Stimulated activated CD4-positive, alpha-beta T cell treated with anti-CD3 and anti-CD28 coated beads, TNF-alpha, amount 100 ng/mL, for 4 hours (primary cell): ENCODE results near the gene RANBP1.
A peak's percentile ranks its signal among the peaks of the same experiment; 100 is the strongest.

ENCODE experiments used
- DNase-seq, 3 experiments: peaks; one replicate each; pipeline ENCODE4 v3.0.0-alpha.2; 2020; ENCODE audit warnings: low read depth in 3 of 3

The RANBP1 gene

GRCh38 chr22:20123366-20124082 is 7.6 kb downstream of the RANBP1 start:
- no peak for DNase-seq

- no peak for DNase-seq
These were observed 8.3 kb downstream of the RANBP1 start for GRCh38 chr22:20124083-20124787.

- no peak for DNase-seq
These were observed 9.6 kb downstream of the RANBP1 start for GRCh38 chr22:20125201-20126174.

- no peak for DNase-seq
These were observed 10.6 kb downstream of the RANBP1 start for GRCh38 chr22:20126284-20127029.

GRCh38 chr22:20127318-20127868 is 11.5 kb downstream of the RANBP1 start:
- DNase-seq: no peak

DNA sequence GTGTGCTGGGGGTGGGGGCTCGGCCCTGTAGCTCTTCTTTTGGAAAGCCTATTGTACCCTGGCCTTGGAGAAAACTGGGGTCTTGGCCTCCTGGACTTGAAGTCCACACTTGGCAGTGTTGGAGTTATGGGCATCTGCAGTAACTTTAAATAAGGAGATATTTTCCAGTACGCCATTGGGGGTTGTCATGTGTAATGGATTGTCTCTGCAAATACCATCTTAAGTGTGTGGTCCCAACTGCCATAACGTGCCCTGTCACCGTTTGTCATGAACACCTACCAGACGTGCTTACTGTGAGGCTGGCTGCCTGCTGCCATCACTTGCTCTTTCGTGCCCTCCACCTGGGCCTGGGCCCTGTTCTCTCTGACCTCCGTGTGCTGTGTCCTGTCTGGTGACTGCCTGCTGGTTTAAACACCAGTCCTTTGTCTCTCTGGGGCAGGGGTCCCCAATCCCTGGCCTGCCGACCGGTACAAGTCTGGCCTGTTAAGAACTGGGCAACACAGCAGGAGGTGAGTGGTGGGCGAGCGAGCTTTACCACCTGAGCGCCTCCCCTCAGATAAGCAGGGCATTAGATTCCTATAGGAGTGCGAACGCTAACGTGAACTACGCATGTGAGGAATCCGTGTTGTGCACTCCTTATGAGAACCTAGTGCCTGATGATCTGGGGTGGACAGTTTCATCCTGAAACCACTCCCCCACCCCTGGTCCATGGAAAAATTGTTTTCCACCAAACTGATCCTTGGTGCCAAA is 12.1 kb downstream of the RANBP1 start:
- DNase-seq: no peak

- DNase-seq: no peak
These were observed 12.7 kb downstream of the RANBP1 start for GRCh38 chr22:20128619-20128901.

DNA sequence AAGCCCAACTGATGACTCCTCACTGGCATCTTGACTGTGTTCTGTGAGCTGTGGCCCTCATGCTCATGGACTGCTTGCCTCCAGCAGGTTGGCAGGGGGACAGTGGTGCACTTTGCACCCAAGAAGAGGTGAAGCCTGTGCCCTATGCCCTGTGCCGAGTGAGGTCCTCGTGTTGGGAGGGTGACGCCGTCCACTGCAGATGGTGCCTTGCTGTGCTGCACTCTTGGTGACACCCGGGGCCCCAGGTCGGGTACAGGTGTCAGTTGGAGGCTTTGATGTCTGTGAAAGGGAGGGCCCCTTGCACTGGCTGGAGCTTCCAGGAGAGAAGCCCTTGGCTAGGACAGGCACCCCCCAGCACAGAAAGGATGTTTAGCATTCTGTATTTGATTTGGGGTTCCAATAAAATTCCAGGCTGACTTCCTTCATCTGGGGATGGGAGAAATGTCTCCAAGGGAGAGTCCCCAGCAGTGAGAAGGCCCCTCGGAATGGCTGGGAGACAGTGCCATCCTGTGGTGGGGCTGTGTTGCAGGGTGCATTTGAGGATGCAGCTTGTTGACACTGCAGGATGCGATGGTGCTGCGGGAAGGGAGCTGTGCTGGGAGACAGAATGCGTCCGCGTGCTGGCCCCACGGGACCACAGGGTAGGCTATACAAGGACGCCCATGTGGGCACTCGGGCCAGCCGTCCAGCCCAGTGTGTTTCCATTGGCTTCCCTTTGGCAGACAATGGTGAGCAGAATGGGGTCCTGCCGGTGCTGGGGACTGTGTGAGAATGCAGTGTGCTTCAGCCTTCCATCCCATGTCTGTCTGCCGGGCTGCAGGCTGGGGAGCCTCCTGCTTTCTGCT is 13.2 kb downstream of the RANBP1 start:
- DNase-seq: peak; percentile 29 to 37 (median 32)

DNA sequence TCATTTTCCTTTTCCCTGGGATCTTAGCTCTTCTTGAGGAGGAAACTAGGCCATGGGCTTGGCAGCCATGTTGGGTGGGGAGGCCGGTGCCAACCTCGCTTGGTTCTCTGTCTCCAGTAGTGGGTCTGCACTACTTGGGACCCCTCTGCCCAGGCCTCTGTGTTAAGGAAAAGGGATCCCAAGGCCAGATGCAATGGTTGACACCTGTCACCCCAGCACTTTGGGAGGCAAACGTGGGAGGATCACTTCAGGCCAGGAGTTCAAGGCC is 13.8 kb downstream of the RANBP1 start:
- no peak for DNase-seq

DNA sequence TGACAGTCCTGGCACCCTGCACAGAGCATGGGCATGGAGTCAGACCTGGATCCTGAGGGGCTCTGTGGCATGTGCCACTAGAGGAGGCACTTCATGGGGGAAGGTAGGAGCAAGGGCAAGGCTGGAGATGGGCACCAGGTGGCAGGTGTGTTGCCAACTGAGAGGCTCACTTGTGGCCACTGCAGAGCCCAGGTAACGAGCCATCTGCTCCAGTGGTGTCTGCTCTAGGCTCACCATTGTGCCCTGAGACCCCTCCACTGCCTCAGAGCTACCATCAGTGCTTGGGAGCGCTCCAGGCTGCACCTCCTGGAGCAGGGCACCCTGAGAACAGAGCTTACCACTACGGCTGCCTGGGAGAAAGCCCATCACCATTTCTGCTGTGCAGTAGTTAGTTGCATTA is 14.4 kb downstream of the RANBP1 start:
- no peak for DNase-seq

DNA sequence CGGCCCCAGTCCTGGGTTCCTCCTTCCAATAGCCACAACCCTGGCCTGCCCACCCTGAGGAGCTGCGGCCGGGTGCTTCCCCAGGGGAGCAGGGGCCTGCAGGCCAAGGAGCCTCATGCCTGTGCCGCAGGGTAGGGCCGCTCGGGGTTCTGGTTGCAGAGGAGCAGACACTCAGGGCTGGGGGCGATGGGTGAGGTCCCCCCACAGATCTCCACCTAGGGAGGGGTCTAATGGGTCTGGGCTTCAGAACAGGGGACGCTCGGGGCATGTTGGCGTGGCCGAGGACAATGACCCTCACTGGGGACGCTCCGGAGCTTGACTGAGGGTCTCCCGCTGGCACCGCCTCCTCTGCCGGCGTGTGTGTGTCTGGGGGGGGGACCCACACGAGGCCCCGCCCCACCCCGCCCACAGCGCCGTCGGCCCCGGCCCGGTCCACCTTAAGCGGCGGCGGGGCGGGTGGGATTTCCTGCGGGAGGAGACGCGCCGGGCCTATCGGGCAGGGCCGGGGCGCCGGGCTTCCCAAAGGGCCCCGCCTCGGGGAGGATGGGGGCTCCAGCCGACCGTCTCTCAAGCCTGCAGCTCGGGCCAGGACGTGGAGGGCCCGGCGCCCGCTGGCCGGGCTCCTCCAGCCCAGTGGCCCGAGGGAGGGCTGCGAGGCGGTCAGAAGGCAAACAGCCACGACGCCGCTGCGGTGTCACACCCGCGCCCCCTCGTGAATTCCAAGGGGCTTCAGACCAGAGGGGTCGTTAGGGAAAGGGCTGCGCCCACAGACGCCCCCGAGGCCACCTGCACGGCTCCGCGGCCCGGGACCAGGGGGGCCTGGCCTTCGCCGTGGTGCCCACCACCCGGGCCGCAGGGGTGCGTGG is 15.1 kb downstream of the RANBP1 start:
- DNase-seq: peak; percentile 68 to 76 (median 70)

DNA sequence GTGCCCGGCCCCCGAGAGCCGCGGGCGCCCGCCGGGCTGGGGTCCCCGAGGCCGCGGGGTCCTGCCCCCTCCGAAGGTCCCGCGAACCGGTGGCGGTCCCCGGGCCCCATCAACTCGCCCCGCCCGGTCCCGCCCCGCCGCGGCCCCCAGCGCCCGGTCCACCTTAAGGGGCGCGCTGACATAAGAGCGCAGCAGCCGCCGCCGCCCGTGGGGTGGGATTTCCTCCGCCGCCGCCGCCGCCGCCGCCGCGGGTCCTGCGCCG is 15.6 kb downstream of the RANBP1 start, which contains the start of gene ZDHHC8:
TSS of gene ZDHHC8 (plus strand) at position 208 of the 262 bp plus-strand sequence. CDS start 144 bp downstream, outside the sequence.
- DNase-seq: peak in 1 of 3 experiments; percentile 52

DNA sequence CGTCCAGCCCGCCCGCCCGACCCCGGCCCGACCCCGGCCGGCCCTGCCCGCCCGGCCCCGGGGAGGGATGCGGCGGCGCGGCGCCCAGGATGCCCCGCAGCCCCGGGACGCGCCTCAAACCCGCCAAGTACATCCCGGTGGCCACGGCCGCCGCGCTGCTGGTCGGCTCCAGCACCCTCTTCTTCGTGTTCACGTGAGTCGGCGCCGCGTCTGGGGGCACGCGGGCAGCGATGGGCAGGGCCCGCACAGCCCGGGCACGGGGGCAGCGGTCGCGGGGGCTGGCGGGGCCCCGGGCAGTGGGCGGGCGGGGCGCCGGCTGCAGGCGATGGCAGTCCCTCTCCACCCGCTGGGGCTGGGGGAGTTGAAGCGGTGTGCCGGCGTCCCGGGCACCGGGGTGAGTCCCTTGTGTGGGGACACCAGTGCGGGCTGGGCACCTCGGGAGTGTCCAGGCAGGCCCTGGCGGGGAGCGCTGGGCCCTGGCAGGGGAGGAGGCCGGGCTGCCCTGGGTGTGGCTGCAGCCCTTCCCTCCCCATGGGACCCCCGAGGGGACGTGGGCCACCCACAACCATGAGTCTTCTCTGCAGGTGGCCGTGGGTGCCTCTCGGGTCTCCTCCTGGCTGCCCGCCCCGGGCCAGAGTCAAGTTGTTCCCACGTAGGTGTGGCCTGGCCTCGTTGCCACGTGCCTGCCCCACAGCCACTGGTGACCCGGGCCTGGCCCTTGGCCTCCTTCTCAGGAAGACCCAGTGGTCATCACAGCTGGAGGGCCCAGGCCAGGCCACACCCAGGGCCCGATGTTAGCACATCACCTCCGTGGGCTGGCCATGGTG is 16.2 kb downstream of the RANBP1 start:
- DNase-seq: no peak

- no peak for DNase-seq
These were observed 16.9 kb downstream of the RANBP1 start for GRCh38 chr22:20132686-20133246.

DNA sequence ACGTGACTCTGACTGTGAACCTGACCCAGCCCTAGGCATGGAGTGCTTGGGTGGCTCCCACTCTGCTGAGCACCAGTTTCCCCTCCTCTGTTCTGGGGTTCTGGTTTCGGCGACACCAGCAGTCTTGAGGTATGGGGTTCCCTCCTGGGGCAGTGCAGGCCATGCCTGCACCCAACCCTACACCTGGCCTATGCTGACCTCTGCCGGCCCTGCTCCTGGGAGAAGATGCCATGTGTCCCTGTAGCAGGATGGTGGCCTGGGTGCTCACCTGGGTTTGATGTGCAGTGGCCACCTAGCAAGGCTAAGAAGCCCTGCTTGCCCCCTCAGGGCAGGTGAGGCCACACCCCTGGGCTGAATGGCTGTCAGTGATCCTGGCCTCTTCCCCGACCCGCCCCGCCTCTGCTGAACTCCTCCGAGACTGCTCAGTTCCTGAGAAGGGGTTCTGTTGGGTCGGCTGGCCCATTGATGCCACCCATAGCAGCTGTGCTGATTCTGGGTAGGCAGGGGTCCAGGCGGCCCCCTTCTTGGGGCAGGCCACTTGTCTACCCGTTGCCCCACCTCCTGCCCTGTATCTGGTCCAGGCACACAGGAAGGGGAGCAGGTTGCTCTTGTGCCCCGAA is 18.1 kb downstream of the RANBP1 start:
- no peak for DNase-seq

- DNase-seq: no peak
These were observed 19.4 kb downstream of the RANBP1 start for GRCh38 chr22:20135265-20135664.

DNA sequence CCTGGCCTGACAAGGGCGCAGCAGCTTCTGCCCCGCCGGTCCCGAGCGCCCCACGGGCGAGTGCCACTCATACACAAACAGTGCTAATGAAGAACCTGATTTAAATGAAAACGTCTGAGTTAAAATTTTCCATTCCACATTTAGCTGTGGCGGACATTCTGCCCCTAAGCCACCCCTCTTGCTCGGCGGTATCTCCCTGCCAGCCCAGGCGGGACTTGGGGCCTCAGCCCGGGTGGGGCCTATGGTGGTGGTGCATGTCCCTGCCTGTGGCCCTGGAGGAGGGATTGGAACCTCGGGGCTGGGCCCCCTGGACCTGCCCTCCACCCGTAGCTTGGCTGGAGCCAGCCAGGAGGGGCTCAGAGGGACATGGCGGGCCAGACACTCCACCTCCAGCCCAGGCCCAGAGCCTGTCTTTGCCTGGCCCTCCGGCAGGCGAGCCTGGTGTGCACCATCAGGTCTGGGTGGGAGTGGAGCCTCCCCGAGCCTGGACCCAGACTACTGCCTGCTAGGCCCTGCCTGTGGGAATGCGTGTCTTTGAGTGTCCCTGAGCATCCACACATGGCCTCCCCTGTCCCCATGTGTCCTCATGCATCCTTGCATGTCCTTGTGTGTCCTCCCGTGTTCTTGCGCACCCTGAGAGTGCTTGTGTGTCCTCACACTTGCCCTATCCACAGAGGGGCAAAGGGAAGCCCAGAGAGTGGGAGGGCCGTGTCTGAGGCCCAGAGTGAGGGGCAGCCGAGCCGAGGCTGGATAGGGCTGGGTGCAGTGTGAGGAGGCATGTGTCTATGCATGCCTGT is 20.1 kb downstream of the RANBP1 start:
- DNase-seq: no peak
